GM12891 (cell line): ENCODE data around the gene F12.

ENCODE experiments used
- POLR2A ChIP-seq: IDR thresholded peaks from 2 replicates; pipeline ENCODE4 v1.6.1; 2011; ENCODE audit warnings: low read depth, low read length, control low read depth
- POLR2AphosphoS5 ChIP-seq: IDR thresholded peaks from 2 replicates; pipeline ENCODE4 v1.6.1; 2011; ENCODE audit warnings: low read depth, low read length, control low read depth

- TF ChIP-seq POLR2A (no peak), POLR2AphosphoS5 (no peak)
These were observed 41.1 kb downstream of the F12 start for GRCh38 chr5:177367981-177368868.
